ENCODE measurements around the gene PLEKHA5.

DNA sequence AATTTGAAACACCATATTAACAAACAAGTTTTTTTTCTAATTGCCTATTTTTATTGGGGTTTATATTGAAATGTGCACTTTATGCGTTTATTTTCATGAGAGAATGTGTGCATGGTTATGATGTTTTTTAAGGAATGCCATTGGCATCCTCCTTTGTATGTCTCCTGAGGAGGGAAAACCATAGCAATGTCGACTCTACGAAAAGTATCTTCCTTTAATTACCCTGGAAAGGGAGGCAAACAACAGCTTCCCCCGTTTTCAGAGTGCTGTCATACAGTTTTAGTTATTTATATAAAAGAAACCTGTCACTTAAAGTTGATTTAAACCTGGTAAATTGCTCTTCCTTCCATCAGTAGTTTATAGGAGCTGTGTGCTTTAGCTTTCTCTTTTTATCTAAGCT lies 117.4 kb downstream of the PLEKHA5 start:
- TF ChIP-seq CTCF (IDR thresholded peaks at IDR 0.05) (no peak), POLR2A (IDR thresholded peaks at IDR 0.05) (no peak)

All from body of pancreas (tissue), 4 donors.